HepG2 (cell line): Measurements from ENCODE around the gene DISP1. TPM values are rescaled to one million over a fixed set of nuclear protein-coding genes. Genes with fewer than 3 reads are reported as not detected.

Experiments
- GATAD2A ChIP-seq: IDR thresholded peaks from 2 replicates; pipeline ENCODE4 v1.6.1; 2016
- MXD4 ChIP-seq: IDR thresholded peaks from 2 replicates; pipeline ENCODE4 v1.6.1; 2016; ENCODE audit warnings: mild to moderate bottlenecking, missing biosample characterization, missing genetic modification reagents
- MXI1 ChIP-seq: IDR thresholded peaks from 3 replicates; pipeline ENCODE4 v1.6.1; 2012; ENCODE audit warnings: low read depth, low read length, inconsistent platforms, borderline replicate concordance
- RORA ChIP-seq: sonication (generic); formaldehyde crosslinking; IDR thresholded peaks from 2 replicates; pipeline ENCODE4 v1.5.0; 2020; ENCODE audit warnings: mild to moderate bottlenecking, missing genetic modification reagents, moderate library complexity
- U2AF1 ChIP-seq: fragments of 200-400 bp; formaldehyde crosslinking; optimal IDR thresholded peaks from 2 replicates; pipeline ENCODE3; 2017; ENCODE audit warnings: mild to moderate bottlenecking, low read depth, low read length
- ZBTB42 ChIP-seq: sonication (generic); formaldehyde crosslinking; IDR thresholded peaks from 2 replicates; pipeline ENCODE4 v1.5.0; 2020; ENCODE audit warnings: mild to moderate bottlenecking, missing genetic modification reagents
- ZNF20 ChIP-seq: sonication (generic); formaldehyde crosslinking; IDR thresholded peaks from 2 replicates; pipeline ENCODE4 v1.4.0; 2020; ENCODE audit warnings: mild to moderate bottlenecking, moderate library complexity, missing genetic modification reagents
- ZNF224 ChIP-seq: sonication (generic); formaldehyde crosslinking; IDR thresholded peaks from 2 replicates; pipeline ENCODE4 v1.5.0; 2020; ENCODE audit warnings: mild to moderate bottlenecking, missing genetic modification reagents
- ZNF292 ChIP-seq: sonication (generic); formaldehyde crosslinking; IDR thresholded peaks from 2 replicates; pipeline ENCODE4 v1.8.1; 2022; ENCODE audit warnings: mild to moderate bottlenecking, low read depth, missing genetic modification reagents, borderline replicate concordance
- ZZZ3 ChIP-seq: sonication (generic); formaldehyde crosslinking; IDR thresholded peaks from 2 replicates; pipeline ENCODE4 v1.4.0; 2020; ENCODE audit warnings: missing genetic modification reagents, mild to moderate bottlenecking, borderline replicate concordance
- polyA plus RNA-seq, 8 experiments: library from polyadenylated mRNA; depleted of rRNA in 3 of 8; stranded (reverse) in 7 of 8; unstranded in 1 of 8; fragments of >200 nt; fragmentation: Illumina TruSeq in 4 of 8; extraction: Trizol in 4 of 8; gene quantifications; 2 replicates each; pipeline versions ENCODE4 v1.2.1 to v1.2.3, GENCODE V29; 2011 to 2016; ENCODE audit warnings: low read depth in 4 of 8, missing spikeins in 1 of 8, mixed read lengths in 1 of 8; ENCODE audit not compliant: insufficient read depth in 1 of 8
- total RNA-seq, 5 experiments: library from RNA; depleted of rRNA; stranded (reverse); fragments of >200 nt; fragmentation: Illumina TruSeq; extraction: Trizol; gene quantifications; 2 replicates each; pipeline ENCODE4 v1.2.3, GENCODE V29; 2016; ENCODE audit warnings: low read depth in 1 of 5
- TF ChIP-seq, protein P1 (sequence below): sonication (generic); formaldehyde crosslinking; IDR thresholded peaks from 2 replicates; pipeline ENCODE4 v1.5.0; 2020; ENCODE audit warnings: mild to moderate bottlenecking, missing genetic modification reagents, moderate library complexity
- TF ChIP-seq, protein P2 (sequence below): sonication (generic); formaldehyde crosslinking; IDR thresholded peaks from 2 replicates; pipeline ENCODE4 v1.4.0; 2020; ENCODE audit warnings: missing genetic modification reagents
- TF ChIP-seq, protein P3 (sequence below): sonication (generic); formaldehyde crosslinking; IDR thresholded peaks from 2 replicates; pipeline ENCODE4 v1.4.0; 2020; ENCODE audit warnings: low read depth, mild to moderate bottlenecking, missing genetic modification reagents
- TF ChIP-seq, protein P4 (sequence below), 2 experiments: sonication (generic) in 1 of 2; formaldehyde crosslinking in 1 of 2; IDR thresholded peaks; 2 replicates each; pipeline versions ENCODE4 v1.4.0 to v1.6.1; 2018 to 2020; ENCODE audit warnings: missing genetic modification reagents in 2 of 2, borderline replicate concordance in 1 of 2, low read depth in 1 of 2, mild to moderate bottlenecking in 1 of 2, missing biosample characterization in 1 of 2
- TF ChIP-seq, protein P5 (sequence below): sonication (generic); formaldehyde crosslinking; IDR thresholded peaks from 2 replicates; pipeline ENCODE4 v1.4.0; 2020; ENCODE audit warnings: missing genetic modification reagents, mild to moderate bottlenecking, borderline replicate concordance

DISP1 gene
- total and polyA plus RNA-seq, 2 of the 13 experiments (the other 11 are each of a cell fraction or from before 2014, with no cell fraction given): 1.9 to 2.0 TPM

DNA sequence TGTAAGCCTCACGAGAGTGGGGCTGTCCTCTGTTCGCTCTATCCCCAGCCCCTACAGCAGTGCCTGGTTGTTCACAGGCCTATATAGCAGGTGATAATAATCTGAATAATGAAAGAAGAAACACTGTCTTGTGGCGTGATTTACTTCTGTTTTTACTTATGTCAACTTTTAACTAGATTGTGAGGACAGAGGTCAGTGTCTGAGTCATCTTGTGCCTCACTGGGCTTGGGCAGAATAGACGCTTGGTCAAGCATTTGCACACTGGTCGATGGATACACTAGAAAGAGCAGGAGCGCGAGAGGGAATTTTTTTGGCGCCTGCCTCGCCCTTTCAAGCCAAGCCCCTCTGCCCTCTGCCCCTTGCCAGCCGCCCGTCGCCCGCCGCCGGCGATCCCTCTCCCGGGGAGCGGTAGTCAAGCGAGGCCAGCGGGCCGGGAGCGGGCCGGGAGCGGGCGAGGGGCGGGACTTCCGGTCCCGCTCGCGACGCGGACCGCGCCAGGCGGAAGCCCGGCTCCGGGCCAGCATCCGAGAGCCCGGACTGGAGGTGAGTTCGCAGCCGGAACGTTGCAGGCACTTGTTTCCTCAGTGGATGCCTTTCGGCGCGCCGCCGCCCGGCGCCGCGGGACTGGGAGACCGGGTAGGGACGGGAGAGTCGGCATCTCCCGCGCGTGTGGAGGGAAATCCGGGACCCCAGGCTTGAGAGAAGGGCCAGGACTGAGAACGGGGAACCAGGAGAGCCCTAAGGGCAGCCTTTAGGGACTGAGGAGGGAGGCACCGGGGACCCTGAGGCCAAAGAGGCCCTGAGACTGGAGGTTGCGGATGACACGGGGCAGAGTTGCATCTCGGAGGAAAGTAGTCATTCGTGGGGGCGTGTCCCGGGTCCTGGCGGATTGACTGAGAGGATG lies at the start of gene DISP1 (continued):
- TF ChIP-seq, protein P1, sequence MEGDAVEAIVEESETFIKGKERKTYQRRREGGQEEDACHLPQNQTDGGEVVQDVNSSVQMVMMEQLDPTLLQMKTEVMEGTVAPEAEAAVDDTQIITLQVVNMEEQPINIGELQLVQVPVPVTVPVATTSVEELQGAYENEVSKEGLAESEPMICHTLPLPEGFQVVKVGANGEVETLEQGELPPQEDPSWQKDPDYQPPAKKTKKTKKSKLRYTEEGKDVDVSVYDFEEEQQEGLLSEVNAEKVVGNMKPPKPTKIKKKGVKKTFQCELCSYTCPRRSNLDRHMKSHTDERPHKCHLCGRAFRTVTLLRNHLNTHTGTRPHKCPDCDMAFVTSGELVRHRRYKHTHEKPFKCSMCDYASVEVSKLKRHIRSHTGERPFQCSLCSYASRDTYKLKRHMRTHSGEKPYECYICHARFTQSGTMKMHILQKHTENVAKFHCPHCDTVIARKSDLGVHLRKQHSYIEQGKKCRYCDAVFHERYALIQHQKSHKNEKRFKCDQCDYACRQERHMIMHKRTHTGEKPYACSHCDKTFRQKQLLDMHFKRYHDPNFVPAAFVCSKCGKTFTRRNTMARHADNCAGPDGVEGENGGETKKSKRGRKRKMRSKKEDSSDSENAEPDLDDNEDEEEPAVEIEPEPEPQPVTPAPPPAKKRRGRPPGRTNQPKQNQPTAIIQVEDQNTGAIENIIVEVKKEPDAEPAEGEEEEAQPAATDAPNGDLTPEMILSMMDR (CRISPR knock-in tag): 0 out of 2 replicates have a peak, but pooled peaks have one; percentile 8
- TF ChIP-seq MXD4 (0 out of 2 replicates have a peak, but pooled peaks have one; percentile 37), RORA (CRISPR knock-in tag) (no peak), ZZZ3 (0 out of 2 replicates have a peak, but pooled peaks have one; percentile 45), ZNF224 (no peak; the same call in 1 of the 2 replicates), ZNF20 (CRISPR knock-in tag) (no peak), GATAD2A (CRISPR knock-in tag) (0 out of 2 replicates have a peak, but pooled peaks have one; percentile 12), ZNF292 (CRISPR knock-in tag) (peak; percentile 57; the same call in 1 of the 2 replicates), U2AF1 (no peak), ZBTB42 (CRISPR knock-in tag) (0 out of 2 replicates have a peak, but pooled peaks have one; percentile 34), MXI1 (no peak; the same call in 2 of the 3 replicates)
- TF ChIP-seq, protein P2, sequence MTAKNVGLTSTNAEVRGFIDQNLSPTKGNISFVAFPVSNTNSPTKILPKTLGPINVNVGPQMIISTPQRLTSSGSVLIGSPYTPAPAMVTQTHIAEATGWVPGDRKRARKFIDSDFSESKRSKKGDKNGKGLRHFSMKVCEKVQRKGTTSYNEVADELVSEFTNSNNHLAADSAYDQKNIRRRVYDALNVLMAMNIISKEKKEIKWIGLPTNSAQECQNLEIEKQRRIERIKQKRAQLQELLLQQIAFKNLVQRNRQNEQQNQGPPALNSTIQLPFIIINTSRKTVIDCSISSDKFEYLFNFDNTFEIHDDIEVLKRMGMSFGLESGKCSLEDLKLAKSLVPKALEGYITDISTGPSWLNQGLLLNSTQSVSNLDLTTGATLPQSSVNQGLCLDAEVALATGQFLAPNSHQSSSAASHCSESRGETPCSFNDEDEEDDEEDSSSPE (CRISPR knock-in tag): peak; percentile 44
- TF ChIP-seq, protein P3, sequence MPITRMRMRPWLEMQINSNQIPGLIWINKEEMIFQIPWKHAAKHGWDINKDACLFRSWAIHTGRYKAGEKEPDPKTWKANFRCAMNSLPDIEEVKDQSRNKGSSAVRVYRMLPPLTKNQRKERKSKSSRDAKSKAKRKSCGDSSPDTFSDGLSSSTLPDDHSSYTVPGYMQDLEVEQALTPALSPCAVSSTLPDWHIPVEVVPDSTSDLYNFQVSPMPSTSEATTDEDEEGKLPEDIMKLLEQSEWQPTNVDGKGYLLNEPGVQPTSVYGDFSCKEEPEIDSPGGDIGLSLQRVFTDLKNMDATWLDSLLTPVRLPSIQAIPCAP (CRISPR knock-in tag): no peak
- TF ChIP-seq, protein P4, sequence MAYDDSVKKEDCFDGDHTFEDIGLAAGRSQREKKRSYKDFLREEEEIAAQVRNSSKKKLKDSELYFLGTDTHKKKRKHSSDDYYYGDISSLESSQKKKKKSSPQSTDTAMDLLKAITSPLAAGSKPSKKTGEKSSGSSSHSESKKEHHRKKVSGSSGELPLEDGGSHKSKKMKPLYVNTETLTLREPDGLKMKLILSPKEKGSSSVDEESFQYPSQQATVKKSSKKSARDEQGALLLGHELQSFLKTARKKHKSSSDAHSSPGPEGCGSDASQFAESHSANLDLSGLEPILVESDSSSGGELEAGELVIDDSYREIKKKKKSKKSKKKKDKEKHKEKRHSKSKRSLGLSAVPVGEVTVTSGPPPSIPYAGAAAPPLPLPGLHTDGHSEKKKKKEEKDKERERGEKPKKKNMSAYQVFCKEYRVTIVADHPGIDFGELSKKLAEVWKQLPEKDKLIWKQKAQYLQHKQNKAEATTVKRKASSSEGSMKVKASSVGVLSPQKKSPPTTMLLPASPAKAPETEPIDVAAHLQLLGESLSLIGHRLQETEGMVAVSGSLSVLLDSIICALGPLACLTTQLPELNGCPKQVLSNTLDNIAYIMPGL (CRISPR knock-in tag; IDR thresholded peaks at IDR 0.05; ENCODE audit: borderline replicate concordance in 1 of 2, low read depth in 1 of 2): peak in 1 of 2 experiments; percentile 53; a peak in 2 of 4 replicates
- TF ChIP-seq, protein P5, sequence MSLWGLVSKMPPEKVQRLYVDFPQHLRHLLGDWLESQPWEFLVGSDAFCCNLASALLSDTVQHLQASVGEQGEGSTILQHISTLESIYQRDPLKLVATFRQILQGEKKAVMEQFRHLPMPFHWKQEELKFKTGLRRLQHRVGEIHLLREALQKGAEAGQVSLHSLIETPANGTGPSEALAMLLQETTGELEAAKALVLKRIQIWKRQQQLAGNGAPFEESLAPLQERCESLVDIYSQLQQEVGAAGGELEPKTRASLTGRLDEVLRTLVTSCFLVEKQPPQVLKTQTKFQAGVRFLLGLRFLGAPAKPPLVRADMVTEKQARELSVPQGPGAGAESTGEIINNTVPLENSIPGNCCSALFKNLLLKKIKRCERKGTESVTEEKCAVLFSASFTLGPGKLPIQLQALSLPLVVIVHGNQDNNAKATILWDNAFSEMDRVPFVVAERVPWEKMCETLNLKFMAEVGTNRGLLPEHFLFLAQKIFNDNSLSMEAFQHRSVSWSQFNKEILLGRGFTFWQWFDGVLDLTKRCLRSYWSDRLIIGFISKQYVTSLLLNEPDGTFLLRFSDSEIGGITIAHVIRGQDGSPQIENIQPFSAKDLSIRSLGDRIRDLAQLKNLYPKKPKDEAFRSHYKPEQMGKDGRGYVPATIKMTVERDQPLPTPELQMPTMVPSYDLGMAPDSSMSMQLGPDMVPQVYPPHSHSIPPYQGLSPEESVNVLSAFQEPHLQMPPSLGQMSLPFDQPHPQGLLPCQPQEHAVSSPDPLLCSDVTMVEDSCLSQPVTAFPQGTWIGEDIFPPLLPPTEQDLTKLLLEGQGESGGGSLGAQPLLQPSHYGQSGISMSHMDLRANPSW (CRISPR knock-in tag): no peak
